ENCODE data around the gene SORBS1.

DNA sequence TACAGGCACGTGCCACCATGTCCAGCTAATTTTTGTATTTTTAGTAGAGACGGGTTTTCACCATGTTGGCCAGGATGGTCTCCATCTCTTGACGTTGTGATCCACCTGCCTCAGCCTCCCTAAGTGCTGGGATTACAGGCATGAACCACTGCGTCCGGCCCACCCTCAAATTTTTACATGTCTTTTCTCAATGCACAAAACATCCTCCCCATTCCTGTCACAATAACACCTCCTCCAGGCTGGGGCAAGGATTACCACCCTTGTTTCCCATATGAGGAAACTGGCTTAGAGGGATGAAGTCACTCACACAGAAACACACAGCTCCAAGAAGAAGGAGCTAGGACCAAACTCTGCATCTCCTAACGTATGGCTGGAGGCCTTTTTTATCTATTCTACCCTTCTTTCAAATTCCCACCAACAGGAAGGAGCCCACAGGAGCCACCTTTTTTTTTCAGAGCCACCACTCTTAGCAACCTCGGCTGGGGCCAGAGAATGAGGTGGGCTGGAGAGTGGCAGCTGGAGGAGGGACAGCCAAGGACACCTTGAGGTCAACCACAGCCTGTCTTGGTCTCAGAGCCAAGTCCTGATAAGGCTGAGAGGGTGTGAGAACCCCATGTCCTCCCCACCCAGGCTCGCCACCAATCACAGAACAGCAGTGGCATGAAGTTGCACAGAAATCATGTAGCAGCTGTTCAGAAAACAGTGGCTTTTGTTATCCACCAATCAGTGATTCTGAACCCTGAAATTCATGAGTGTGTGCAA lies 157.3 kb downstream of the SORBS1 start:
- TF ChIP-seq, protein P1, sequence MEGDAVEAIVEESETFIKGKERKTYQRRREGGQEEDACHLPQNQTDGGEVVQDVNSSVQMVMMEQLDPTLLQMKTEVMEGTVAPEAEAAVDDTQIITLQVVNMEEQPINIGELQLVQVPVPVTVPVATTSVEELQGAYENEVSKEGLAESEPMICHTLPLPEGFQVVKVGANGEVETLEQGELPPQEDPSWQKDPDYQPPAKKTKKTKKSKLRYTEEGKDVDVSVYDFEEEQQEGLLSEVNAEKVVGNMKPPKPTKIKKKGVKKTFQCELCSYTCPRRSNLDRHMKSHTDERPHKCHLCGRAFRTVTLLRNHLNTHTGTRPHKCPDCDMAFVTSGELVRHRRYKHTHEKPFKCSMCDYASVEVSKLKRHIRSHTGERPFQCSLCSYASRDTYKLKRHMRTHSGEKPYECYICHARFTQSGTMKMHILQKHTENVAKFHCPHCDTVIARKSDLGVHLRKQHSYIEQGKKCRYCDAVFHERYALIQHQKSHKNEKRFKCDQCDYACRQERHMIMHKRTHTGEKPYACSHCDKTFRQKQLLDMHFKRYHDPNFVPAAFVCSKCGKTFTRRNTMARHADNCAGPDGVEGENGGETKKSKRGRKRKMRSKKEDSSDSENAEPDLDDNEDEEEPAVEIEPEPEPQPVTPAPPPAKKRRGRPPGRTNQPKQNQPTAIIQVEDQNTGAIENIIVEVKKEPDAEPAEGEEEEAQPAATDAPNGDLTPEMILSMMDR (IDR thresholded peaks at IDR 0.05) = no peak
- no peak for TF ChIP-seq POLR2AphosphoS5 (IDR thresholded peaks at IDR 0.05)
- no peak for TF ChIP-seq EP300 (IDR thresholded peaks at IDR 0.05; ENCODE audit: low read depth)
